ENCODE measurements around the gene UBE2G2.

Gene UBE2G2

GRCh38 chr21:44791993-44792392, 9.6 kb downstream of the UBE2G2 start:
- Histone ChIP-seq H3K27ac (replicated peaks; ENCODE audit: low read length) (no peak overlapping the region), H2AFZ (ENCODE audit: low read length) (no peak overlapping the region), H3K18ac (ENCODE audit: low read length) (no peak overlapping the region), H3K14ac (ENCODE audit: low read length) (no peak overlapping the region), H3K23ac (ENCODE audit: low read depth, low read length, poor library complexity) (no peak overlapping the region), H2BK5ac (ENCODE audit: low read length) (no peak overlapping the region), H3K4me1 (ENCODE audit: control insufficient read depth in 2 of 2, insufficient read depth in 1 of 2, low read depth in 1 of 2, low read length in 2 of 2) (peaks cover 0 to 4% of the 10 kb centered on the region in 2 donors), H4K91ac (ENCODE audit: low read depth, low read length, poor library complexity) (no peak overlapping the region), H3K9me3 (replicated peaks in 1 of 2; ENCODE audit: control insufficient read depth in 2 of 2, insufficient read depth in 1 of 2, low read depth in 1 of 2, low read length in 2 of 2) (no peaks in the 10 kb centered on the region), H3K9ac (ENCODE audit: low read depth, low read length, poor library complexity) (no peak overlapping the region), H2BK120ac (ENCODE audit: low read depth, low read length) (no peak overlapping the region), H2AK5ac (ENCODE audit: low read depth, low read length) (no peak overlapping the region), H3K27me3 (ENCODE audit: control insufficient read depth in 3 of 3, insufficient read depth in 3 of 3, low read depth in 1 of 3, low read length in 3 of 3) (no peaks in the 10 kb centered on the region), H3K4ac (ENCODE audit: low read length) (no peak overlapping the region), H2BK12ac (ENCODE audit: low read length) (no peak overlapping the region), H3K36me3 (replicated peaks in 1 of 2; ENCODE audit: control insufficient read depth in 2 of 2, insufficient read depth in 2 of 2, low read length in 2 of 2) (peaks cover 8 to 55% of the 10 kb centered on the region in 2 donors), H2BK15ac (ENCODE audit: low read length) (no peak overlapping the region), H3K4me2 (ENCODE audit: insufficient read depth, low read length, poor library complexity, severe bottlenecking) (no peak overlapping the region), H4K8ac (ENCODE audit: low read depth, low read length) (no peak overlapping the region), H3K4me3 (ENCODE audit: low read length in 2 of 2) (no peak overlapping the region), H3K79me1 (ENCODE audit: low read depth, low read length) (peaks cover 4% of the 10 kb centered on the region)
- DNase-seq (ENCODE audit: low spot score): no peak
- no CpG with 5 or more reads among the region's 5 CpGs for WGBS, 2 donors (ENCODE audit: extremely low coverage in 2 of 2, insufficient read length in 2 of 2, insufficient replicate concordance in 1 of 2)

GRCh38 chr21:44791246-44791645, 10.4 kb downstream of the UBE2G2 start:
- Histone ChIP-seq H3K18ac (ENCODE audit: low read length) (no peak overlapping the region), H3K4me2 (ENCODE audit: insufficient read depth, low read length, poor library complexity, severe bottlenecking) (no peak overlapping the region), H3K9ac (ENCODE audit: low read depth, low read length, poor library complexity) (no peak overlapping the region), H2BK12ac (ENCODE audit: low read length) (no peak overlapping the region), H3K4me3 (ENCODE audit: low read length in 2 of 2) (no peak overlapping the region), H3K9me3 (replicated peaks in 1 of 2; ENCODE audit: control insufficient read depth in 2 of 2, insufficient read depth in 1 of 2, low read depth in 1 of 2, low read length in 2 of 2) (no peaks in the 10 kb centered on the region), H3K36me3 (replicated peaks in 1 of 2; ENCODE audit: control insufficient read depth in 2 of 2, insufficient read depth in 2 of 2, low read length in 2 of 2) (peaks cover 4 to 53% of the 10 kb centered on the region in 2 donors), H2AFZ (ENCODE audit: low read length) (no peak overlapping the region), H4K8ac (ENCODE audit: low read depth, low read length) (no peak overlapping the region), H3K79me1 (ENCODE audit: low read depth, low read length) (peaks cover 4% of the 10 kb centered on the region), H4K91ac (ENCODE audit: low read depth, low read length, poor library complexity) (no peak overlapping the region), H2AK5ac (ENCODE audit: low read depth, low read length) (no peak overlapping the region), H3K4ac (ENCODE audit: low read length) (no peak overlapping the region), H3K14ac (ENCODE audit: low read length) (no peak overlapping the region), H3K4me1 (ENCODE audit: control insufficient read depth in 2 of 2, insufficient read depth in 1 of 2, low read depth in 1 of 2, low read length in 2 of 2) (peaks cover 0 to 4% of the 10 kb centered on the region in 2 donors), H2BK5ac (ENCODE audit: low read length) (no peak overlapping the region), H3K23ac (ENCODE audit: low read depth, low read length, poor library complexity) (no peak overlapping the region), H2BK120ac (ENCODE audit: low read depth, low read length) (no peak overlapping the region), H2BK15ac (ENCODE audit: low read length) (no peak overlapping the region), H3K27me3 (ENCODE audit: control insufficient read depth in 3 of 3, insufficient read depth in 3 of 3, low read depth in 1 of 3, low read length in 3 of 3) (no peaks in the 10 kb centered on the region), H3K27ac (replicated peaks; ENCODE audit: low read length) (no peak overlapping the region)
- no CpG with 5 or more reads among the region's 5 CpGs for WGBS, 2 donors (ENCODE audit: extremely low coverage in 2 of 2, insufficient read length in 2 of 2, insufficient replicate concordance in 1 of 2)
- DNase-seq (ENCODE audit: low spot score): no peak

GRCh38 chr21:44790368-44790767, 11.3 kb downstream of the UBE2G2 start:
- no peak overlapping the region for H3K18ac ChIP-seq (ENCODE audit: low read length)
- peaks cover 4% of the 10 kb centered on the region for H3K79me1 ChIP-seq (ENCODE audit: low read depth, low read length)
- no CpG with 5 or more reads among the region's 3 CpGs for WGBS, 2 donors (ENCODE audit: extremely low coverage in 2 of 2, insufficient read length in 2 of 2, insufficient replicate concordance in 1 of 2)

GRCh38 chr21:44789880-44790279, 11.7 kb downstream of the UBE2G2 start:
- Histone ChIP-seq H3K27ac (replicated peaks; ENCODE audit: low read length) (no peak overlapping the region), H2BK12ac (ENCODE audit: low read length) (no peak overlapping the region), H3K4me2 (ENCODE audit: insufficient read depth, low read length, poor library complexity, severe bottlenecking) (no peak overlapping the region), H2AFZ (ENCODE audit: low read length) (no peak overlapping the region), H2BK15ac (ENCODE audit: low read length) (no peak overlapping the region), H2BK5ac (ENCODE audit: low read length) (no peak overlapping the region), H3K27me3 (ENCODE audit: control insufficient read depth in 3 of 3, insufficient read depth in 3 of 3, low read depth in 1 of 3, low read length in 3 of 3) (no peaks in the 10 kb centered on the region), H3K9me3 (replicated peaks in 1 of 2; ENCODE audit: control insufficient read depth in 2 of 2, insufficient read depth in 1 of 2, low read depth in 1 of 2, low read length in 2 of 2) (no peaks in the 10 kb centered on the region), H3K4me1 (ENCODE audit: control insufficient read depth in 2 of 2, insufficient read depth in 1 of 2, low read depth in 1 of 2, low read length in 2 of 2) (peaks cover 0 to 4% of the 10 kb centered on the region in 2 donors), H3K14ac (ENCODE audit: low read length) (no peak overlapping the region), H3K36me3 (replicated peaks in 1 of 2; ENCODE audit: control insufficient read depth in 2 of 2, insufficient read depth in 2 of 2, low read length in 2 of 2) (peaks cover 7 to 58% of the 10 kb centered on the region in 2 donors), H3K4ac (ENCODE audit: low read length) (no peak overlapping the region), H2BK120ac (ENCODE audit: low read depth, low read length) (no peak overlapping the region), H2AK5ac (ENCODE audit: low read depth, low read length) (no peak overlapping the region), H3K18ac (ENCODE audit: low read length) (no peak overlapping the region), H3K23ac (ENCODE audit: low read depth, low read length, poor library complexity) (no peak overlapping the region), H4K91ac (ENCODE audit: low read depth, low read length, poor library complexity) (no peak overlapping the region), H4K8ac (ENCODE audit: low read depth, low read length) (no peak overlapping the region), H3K4me3 (ENCODE audit: low read length in 2 of 2) (no peak overlapping the region), H3K79me1 (ENCODE audit: low read depth, low read length) (peaks cover 6% of the 10 kb centered on the region), H3K9ac (ENCODE audit: low read depth, low read length, poor library complexity) (no peak overlapping the region)
- WGBS, 2 donors (ENCODE audit: extremely low coverage in 2 of 2, insufficient read length in 2 of 2, insufficient replicate concordance in 1 of 2): no CpG with 5 or more reads among the region's 1 CpG
- DNase-seq (ENCODE audit: low spot score): no peak

More at GRCh38 chr21:44790368-44790767, 11.3 kb downstream of the UBE2G2 start:
- H3K4me1 ChIP-seq (ENCODE audit: control insufficient read depth in 2 of 2, insufficient read depth in 1 of 2, low read depth in 1 of 2, low read length in 2 of 2): peaks cover 0 to 4% of the 10 kb centered on the region in 2 donors
- no peak overlapping the region for H4K91ac ChIP-seq (ENCODE audit: low read depth, low read length, poor library complexity)
- DNase-seq (ENCODE audit: low spot score): no peak
- H3K14ac ChIP-seq (ENCODE audit: low read length): no peak overlapping the region
- no peak overlapping the region for H3K4me3 ChIP-seq (ENCODE audit: low read length in 2 of 2)
- peaks cover 4 to 55% of the 10 kb centered on the region in 2 donors for H3K36me3 ChIP-seq (replicated peaks in 1 of 2; ENCODE audit: control insufficient read depth in 2 of 2, insufficient read depth in 2 of 2, low read length in 2 of 2)
- no peak overlapping the region for H4K8ac ChIP-seq (ENCODE audit: low read depth, low read length)
- no peak overlapping the region for H2BK5ac ChIP-seq (ENCODE audit: low read length)
- H3K4ac ChIP-seq (ENCODE audit: low read length): no peak overlapping the region
- H3K9me3 ChIP-seq (replicated peaks in 1 of 2; ENCODE audit: control insufficient read depth in 2 of 2, insufficient read depth in 1 of 2, low read depth in 1 of 2, low read length in 2 of 2): no peaks in the 10 kb centered on the region
- no peak overlapping the region for H2AFZ ChIP-seq (ENCODE audit: low read length)
- H3K9ac ChIP-seq (ENCODE audit: low read depth, low read length, poor library complexity): no peak overlapping the region
- H2AK5ac ChIP-seq (ENCODE audit: low read depth, low read length): no peak overlapping the region
- H2BK120ac ChIP-seq (ENCODE audit: low read depth, low read length): no peak overlapping the region
- H2BK12ac ChIP-seq (ENCODE audit: low read length): no peak overlapping the region
- H2BK15ac ChIP-seq (ENCODE audit: low read length): no peak overlapping the region
- no peak overlapping the region for H3K27ac ChIP-seq (replicated peaks; ENCODE audit: low read length)
- H3K23ac ChIP-seq (ENCODE audit: low read depth, low read length, poor library complexity): no peak overlapping the region
- H3K4me2 ChIP-seq (ENCODE audit: insufficient read depth, low read length, poor library complexity, severe bottlenecking): no peak overlapping the region
- H3K27me3 ChIP-seq (ENCODE audit: control insufficient read depth in 3 of 3, insufficient read depth in 3 of 3, low read depth in 1 of 3, low read length in 3 of 3): no peaks in the 10 kb centered on the region
